GOT3 (cell line): ENCODE measurements around the gene FBRS.

Experiments used
- DNase-seq: peaks from one replicate; lab custom pipeline; 2025; ENCODE audit warnings: mixed read lengths; lab: John Stamatoyannopoulos, UW

Gene FBRS

DNA sequence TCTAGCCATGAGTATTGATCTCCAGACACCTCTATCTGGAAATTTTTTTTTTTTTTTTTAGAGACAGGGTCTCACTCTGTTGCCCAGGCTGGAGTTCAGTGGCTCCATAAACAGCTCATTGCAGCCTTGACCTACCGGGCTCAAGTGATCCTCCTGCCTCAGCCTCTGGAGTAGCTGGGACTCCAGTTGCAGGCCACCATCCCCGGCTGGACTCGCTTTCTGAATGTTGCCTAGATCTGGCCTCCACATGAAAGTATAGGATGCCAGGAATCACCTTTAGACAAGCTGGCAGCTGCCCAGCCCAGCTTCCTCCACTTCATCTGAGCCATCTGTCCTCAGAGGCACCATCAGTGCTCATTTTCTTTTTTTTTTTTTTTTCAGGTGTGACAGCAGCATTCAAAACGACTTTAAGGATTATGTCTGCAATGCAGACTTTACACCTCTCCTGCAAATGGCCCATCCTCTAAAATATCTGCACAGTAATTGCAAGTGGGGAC, 13.8 kb upstream of the FBRS start:
- DNase-seq = no peak

DNA sequence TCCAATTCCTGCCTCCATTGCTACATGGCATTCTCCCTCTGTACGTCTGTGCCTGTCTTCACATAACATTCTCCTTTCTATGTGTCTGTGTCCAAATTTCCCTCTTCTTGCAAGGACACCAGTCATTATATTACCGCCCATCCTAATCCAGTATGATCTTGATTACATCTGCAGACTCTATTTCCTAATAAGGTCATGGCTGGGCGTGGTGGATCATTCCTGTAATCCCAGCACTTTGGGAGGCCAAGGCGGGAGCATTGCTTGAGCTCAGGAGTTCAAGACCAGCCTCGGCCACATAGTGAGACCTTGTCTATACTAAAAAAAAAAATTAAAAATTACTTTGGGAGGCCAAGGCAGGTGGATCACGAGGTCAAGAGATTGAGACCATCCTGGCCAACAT, 12.5 kb upstream of the FBRS start:
- DNase-seq = no peak

DNA sequence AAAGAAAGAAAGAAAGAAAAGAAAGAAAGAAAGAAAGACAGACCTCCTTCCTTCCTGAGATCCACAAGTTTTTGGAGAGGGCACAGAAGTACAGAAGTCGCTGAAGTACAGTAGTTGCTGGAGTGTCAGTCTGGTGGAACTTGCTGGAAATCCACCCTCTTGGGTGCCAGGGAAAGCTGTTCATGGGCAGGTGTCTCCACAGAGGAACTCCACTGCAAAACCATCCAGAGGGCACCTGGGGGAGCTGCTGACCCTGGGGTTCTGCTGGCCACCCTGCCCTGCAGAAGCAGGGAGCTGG, 11.0 kb upstream of the FBRS start:
- no peak for DNase-seq

DNA sequence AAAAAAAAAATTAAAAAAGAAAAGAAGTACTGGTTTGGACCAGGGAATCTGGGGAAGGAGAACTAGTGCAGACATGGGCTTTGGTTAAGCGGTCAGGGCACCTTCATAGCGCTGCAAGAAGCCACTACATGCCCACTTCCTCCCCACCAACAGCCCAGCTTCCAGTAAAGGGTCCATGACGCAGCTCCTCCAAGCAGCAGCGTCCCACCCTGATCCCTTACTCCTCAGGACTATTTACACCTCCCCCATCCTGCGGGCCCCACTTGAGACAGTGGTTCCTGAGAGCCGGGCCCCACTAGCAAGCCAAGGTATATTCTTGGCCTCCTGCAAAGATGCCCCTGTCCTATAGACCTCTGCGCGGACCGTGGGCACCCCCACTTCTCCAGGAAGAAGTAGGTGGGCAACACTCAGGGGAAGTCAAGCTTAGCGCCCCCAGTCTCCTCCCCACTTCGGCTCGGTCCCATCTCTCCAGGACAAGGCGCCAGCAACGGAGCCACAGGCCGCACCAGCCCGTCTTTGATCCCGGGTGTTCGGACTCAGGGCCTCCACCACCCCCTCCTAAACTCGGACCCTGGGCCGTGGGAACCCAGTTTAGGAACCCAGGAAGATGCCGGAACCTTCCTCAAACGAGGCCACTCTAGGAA, 8.4 kb upstream of the FBRS start:
- no peak for DNase-seq

DNA sequence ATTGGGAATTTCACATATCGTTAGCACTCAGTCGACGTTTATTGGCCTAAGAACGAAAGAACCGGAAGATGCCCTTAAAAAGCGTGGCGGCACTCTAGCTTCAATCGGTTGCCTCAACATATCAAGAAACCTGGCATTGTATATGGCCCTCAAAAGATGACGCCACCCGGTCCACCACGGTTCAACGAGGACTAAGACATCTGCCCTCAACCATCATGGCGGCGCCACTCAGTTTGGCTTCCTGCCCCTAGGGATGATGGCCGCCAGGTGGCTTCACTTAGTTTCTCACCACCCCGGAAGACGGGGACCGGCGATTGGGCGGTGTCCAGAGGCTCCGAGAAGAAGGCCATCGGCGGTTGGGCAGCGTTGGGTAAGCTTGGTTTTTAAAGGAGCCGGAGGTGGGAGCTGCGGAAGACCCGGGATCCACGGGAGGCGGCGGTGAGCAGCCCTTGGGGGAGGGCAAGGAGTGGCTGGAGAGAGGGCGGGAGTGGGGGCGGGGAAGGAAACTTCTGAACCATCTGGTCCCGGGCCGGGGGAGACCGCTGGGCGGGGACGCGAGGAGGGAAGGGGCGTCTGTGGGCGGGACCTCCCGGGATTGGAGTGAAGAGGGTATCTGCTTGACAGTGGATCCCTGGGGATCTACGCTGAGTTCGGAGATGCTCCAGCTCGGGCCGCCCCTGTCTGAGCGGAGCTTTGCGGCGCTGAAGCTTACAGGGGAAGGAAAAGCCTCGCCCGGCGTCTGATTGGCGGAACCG, 7.7 kb upstream of the FBRS start, which contains the start of gene PRR14:
Gene PRR14, plus strand, starts transcription at position 592 of the 755 bp plus-strand sequence. CDS start 686 bp downstream, outside the sequence.
- DNase-seq = peak; percentile 93

DNA sequence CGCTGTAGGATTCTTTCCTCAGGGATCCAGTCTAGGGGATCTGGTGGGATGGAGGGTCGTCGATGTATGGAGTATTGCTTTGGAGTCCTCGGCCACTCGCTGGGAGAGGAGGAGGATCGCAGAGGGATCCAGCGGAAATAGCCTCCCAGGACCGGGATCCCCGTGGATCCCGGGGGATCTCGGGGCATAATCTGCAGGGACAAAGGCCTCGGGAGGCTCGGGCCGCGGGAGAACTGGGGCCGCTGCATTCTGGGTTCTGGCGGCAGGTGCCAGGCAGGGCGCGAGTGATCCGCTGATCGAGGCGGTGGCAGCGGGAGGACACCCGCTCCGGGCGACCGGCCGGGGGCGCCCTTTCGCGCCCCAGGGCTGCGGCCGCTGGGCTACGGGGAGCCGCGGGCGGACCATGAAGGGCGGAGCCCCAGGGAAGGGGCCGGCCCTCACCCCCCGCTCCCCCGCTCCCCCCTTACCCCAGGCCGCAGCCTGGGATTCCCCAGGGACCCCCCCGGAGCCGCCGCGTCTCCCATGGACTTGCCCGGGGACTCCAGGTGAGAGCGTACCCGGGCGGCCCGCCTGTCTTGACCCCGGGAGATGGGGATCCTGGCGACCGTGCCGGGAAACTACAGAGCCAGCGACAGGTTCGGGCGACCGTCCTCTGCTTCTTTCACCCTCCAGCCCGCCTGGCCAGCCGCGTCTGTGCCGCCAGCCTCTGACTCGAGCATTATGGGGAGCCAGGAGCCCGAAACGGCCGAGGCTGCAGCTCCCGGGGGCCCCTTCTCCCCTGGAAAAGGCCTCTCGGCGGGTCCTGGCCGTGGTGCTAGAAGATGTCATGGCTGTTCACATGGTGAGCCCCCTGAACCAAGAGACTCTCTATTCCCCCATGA, 6.9 kb upstream of the FBRS start:
- no peak for DNase-seq

DNA sequence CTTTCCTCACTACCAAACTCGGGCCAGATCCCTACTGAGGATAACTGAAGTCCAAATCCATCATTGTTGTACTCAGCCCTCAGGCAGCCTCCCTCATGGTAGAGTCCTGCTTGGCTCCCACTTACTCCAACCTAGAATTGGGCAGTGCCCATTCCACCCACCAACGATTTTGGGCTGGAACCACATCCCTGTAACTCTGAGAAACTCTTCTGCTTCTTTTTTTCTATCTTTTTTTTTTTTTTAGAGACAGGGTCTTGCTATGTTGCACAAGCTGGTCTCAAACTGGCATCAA, 6.3 kb upstream of the FBRS start:
- no peak for DNase-seq

DNA sequence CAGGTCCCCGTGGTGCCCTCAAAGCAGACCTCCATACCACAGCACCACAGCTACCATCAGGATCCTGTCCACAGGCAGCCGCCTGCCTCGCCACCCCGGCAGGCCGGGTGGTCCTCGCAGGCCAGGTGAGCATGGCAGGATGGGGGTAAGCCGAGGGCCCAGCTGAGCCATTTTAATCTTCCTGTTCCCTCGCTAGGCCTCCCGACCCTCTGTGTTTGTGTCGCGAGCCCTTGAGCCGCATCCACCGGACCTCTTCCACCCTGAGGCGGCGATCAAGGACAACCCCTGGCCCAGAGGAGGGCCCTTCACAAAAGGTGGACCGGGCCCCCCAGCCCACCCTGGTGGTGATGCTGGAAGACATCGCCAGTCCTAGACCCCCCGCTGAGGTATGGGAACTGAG, 5.5 kb upstream of the FBRS start:
- no peak for DNase-seq

DNA sequence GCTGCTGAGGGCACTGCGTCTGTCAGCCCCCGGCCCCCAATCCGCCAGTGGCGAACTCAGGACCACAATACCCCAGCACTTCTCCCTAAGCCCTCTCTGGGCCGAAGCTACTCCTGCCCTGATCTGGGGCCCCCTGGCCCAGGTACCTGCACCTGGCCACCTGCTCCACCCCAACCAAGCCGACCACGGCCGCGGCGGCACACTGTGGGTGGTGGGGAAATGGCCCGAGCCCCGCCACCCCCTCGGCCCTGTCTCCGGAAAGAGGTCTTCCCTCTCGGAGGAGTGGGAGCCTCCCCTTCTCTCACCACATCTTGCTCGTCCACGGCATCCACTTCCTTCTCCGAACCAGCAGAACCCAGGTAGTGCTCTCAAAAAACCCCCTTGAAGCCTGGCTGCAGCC, 3.4 kb upstream of the FBRS start:
- DNase-seq = no peak

DNA sequence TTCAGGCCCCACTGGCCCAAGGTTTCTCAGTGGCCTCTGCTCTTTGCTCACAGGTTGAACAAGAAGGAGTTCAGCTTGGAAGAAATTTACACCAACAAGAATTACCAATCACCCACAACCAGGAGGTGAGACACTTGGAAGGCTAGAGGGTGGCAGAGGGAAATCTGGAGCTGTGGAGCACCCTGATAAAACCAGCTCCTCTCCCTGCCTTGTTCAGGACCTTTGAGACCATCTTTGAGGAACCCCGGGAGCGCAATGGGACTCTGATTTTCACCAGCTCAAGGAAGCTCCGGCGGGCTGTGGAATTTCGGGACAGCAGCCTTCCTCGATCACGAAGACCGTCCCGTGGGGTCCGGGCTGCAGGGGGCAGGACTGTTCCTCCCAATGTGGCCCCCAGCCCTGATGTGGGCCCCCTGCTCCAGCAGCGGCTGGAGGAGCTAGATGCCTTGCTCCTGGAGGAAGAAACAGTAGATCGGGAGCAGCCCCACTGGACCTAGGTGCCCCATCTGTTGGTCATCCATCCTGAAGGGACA, 2.4 kb upstream of the FBRS start:
- no peak for DNase-seq

DNA sequence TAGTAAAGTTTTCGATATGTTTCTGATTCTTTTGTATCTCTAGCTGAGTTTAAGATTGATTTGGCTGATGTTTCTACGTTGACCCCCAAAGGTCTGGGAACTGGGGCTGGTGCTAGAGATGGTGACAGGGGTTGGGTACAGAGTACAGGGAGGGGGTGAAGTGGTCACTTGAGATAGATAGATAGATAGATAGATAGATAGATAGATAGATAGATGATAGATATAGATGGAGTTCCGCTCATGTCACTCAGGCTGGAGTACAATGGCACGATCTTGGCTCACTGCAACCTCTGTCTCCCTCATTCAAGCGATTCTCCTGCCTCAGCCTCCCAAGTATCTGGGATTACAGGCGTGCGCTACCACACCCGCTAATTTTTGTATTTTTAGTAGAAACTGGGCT, 1.8 kb upstream of the FBRS start:
- no peak for DNase-seq

DNA sequence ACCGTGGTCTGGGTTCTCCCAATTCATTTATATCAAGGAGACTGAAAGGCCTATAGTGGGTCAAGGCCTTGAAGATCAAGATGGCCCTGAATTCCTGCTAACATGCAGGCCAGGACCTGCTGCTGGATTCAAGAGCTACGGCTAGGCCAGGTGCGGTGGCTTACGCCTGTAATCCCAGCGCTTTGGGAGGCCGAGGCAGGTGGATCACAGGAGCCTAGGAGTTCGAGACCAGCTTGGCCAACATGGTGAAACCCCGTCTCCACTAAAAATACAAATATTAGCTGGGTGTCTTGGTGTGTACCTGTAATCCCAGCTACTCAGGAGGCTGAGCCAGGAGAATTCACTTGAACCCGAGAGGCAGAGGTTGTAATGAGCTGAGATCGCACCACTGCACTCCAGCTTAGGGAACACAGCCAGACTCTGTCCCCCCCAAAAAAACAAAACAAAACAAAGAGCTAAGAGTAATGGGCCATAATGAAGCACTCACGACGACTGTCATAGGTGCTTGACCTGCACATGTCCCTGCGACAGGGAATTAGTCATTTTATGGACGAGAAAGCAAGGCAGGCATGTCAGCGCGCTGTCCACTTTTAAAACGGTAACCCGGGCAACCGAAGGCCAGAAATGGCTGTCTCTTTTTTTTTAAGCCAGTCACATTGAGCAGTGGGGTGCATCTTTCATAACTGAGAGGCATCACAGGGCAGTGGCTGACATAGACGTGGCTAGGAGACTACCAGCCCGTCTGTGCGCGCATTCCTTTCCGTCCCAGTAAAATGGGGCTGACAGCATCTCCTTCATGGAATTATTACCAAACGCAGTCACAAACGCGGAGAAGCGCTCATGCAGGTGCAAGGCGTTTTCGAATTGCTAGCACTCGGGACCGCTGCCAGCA, 1.0 kb upstream of the FBRS start:
- no peak for DNase-seq

DNA sequence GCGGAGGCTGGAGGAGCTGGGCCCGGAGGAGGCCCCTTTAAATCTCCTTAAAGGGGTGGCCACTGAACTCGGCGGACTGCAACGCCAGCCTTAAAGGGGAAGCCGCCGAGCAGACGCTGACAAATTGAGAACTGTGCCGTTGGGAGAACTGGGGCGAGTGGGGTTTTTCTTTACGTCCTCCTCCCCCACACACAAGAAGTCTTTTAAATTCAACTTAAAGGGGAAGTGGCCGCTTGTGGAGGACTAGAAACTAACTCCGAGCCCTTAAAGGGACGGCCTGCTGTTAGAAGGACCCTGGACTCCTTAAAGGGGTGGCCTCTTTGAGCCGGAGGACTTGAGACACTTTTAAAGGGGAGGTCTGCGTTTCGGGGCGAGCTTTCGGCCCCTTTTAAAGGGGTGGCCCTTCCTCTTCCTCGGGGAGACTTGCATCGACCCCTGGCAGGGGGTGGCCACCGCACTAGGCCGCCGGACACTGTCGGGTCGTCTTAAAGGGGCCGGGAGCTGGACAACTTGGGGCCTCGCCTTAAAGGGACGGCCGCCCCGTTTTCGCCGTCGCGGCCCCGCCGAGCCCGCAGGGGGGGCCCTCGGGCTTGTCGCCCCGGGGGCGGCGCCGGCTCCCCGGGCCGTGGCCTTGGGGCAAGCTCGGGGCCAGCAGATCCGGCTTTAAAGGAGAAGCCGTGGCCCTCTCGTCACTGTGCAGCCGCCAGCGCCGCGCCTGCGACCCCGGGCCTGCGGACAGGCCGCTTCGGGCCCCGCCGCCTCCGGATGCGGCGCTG, 688 bp downstream of the FBRS start:
- no peak for DNase-seq

DNA sequence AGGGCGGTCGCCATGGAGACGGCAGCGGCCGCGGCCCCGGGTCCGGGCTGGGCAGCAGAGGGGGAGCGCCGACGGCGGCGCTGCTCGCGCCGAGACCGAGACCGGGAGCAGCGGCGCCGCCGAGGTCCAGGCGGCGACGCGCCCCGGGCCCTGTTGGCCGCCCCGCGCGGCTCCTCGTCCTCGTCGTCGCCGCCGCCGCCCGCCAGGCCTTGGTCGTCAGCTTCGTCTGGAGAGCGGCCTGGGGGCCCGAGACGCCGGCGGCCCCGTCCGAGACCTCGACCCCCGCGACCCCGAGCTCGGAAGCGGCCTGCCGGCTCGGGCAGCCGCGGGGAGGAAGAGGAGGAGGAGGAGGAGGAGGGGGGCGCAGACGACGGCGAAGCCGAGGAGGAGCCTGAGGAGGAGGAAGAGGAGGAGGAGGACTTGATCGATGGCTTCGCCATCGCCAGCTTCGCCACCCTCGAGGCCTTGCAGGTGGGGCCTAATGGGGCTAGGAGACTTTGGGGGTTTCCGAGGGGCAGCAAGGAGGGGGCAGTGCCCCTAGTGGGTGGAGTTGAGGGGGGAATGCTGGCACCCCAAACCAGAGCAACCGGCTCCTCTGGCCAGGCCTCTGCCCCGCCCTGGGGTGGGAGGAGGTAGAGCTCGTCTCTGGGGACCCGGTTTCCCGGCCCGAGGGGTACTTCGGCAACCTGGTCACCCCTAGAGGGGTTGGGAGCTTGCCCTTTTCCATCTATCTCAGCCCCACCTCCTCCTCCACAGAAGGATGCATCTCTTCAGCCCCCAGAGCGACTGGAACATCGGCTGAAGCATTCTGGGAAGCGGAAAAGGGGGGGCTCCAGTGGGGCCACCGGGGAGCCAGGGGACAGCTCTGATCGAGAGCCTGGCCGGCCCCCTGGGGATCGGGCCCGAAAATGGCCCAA, 1.5 kb downstream of the FBRS start:
- DNase-seq = no peak

DNA sequence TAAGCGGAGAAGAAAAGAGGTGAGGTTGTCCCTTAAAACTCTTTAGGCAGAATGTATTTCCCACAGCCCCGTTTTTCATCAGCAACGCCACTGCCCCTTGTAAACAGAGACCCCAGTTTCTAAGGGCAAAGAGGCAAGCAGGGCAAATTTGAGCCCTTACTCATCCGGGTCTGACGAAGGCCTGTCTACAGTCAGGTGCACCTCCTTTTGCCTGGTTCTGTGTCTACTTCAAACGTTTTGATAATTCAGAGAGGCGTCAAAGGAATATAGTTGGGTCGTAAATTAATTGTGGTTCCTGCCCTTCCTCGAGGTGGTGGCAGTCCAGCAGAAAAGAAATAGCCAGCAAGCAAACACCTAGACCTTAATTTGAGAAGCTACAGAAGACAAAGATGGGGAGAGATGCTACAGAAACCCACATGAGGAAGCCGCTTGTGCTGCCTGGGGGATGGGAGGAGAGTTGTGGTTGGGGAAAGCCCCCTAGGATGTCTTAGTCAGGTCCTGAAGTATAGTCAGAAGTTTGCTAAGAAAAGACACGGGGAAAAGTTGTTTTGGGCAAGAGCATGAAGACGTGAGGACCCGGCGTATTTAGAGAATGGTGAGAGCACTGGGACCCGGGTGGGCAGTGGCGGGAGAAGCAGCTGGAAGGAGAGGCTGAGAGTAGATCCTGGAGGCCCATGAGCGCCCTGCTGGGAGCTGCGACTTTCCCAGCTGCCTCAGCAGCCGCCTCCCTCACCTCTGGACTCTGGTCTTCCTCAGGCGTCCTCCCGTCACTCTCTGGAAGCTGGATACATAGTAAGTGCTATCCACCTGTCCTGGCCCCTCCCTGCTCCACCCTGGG, 2.4 kb downstream of the FBRS start:
- DNase-seq = no peak

DNA sequence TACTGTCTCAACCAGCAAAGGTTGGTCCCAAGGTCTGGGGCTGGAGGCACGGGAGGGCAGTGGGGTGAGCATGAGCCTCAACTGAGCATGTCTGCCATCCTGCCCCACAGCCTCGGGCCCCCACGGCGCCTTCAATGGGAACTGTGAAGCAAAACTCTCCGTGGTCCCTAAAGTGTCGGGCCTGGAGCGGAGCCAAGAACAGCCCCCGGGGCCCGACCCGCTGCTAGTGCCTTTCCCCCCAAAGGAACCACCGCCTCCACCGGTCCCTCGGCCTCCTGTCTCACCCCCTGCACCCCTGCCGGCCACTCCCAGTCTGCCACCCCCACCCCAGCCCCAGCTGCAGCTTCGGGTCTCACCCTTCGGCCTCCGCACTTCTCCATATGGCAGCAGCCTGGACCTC, 4.2 kb downstream of the FBRS start:
- DNase-seq = no peak

DNA sequence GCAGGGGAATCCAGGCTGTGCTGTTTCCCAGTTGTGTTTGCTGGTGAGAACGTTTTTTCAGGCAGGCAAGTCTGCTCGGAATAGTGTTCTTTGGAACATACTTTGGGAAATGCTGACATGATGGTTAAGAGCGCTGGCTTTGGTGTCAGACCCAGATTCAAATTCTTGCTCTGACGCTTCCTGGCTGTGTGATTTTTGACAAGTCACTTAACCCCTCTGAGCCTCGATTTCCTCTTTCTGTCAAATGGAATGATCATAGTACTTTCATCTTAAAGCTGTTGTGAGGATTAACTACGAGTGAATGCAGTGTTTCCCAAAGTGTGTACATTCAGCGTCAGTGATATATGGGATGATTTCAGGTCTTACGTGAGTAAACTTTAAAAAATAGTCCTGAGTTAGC, 4.8 kb downstream of the FBRS start:
- DNase-seq = no peak

DNA sequence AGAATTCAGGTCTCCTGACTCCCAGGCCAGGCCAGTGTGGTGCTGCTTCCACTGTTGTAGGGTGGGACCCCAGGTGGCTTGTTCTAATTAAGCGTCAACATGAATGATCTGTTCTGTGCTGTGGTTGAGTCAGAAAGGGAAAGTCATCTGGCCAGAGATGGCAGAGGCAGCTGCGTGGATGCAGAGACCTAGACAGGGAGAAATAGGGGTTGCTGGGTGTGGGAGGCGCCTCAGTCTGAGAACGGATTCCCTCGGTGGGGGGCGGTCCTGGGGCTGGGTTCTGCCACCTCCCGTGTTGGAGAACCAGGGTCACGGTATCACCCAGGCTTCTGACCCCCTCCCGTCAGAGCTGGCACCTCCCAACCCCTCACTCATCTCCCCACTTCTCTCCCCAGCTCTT, 5.6 kb downstream of the FBRS start:
- DNase-seq = no peak

DNA sequence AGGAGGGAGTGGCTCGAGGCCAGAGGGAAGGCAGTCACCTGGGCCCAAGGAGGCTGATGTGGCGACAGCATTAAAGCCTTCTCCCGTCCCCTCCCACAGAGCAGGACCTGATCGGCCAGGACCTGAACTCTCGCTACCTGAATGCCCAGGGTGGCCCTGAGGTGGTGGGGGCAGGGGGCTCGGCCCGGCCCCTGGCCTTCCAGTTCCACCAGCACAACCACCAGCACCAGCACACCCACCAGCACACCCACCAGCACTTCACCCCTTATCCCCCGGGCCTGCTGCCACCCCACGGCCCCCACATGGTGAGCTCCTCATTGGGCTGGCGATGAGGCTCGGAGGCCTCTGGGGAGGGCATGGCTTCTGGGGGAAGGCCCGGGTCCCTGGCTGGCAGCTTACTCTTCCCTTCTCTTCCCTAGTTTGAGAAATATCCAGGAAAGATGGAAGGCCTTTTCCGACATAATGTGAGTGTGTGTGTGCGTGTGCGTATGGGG, 6.4 kb downstream of the FBRS start:
- no peak for DNase-seq
